Measurements from ENCODE around the gene C10orf143. TPM values are rescaled to one million over a fixed set of nuclear protein-coding genes. Genes with fewer than 3 reads are reported as not detected.

The C10orf143 gene
- total RNA-seq, 2 donors from 2014 or later, result 0.43 to 3.1 TPM

DNA sequence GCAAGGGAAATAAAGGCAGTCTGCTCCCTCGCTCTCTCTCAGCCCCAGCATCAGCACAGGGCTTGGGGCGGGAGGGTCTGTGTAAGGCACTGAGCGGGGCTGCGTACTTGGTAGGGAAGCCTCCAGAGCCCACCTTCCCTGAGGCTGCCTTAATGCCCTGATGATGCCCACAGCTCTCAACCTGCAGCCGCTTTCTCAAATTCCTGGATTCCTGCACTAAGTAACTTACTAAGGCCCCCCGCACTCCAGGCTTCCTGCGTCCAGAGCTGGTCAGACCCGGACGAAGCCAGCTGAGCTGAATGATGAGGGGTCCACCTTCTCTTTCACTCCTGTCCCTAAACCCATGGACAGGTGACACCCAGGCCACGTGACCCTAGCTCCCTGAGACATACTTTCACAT, 63.3 kb downstream of the C10orf143 start:
- Mint-ChIP-seq H3K9me3 (no peaks in the 10 kb centered on the region), H3K27ac (no peak overlapping the region), H3K36me3 (no peaks in the 10 kb centered on the region)
- no peak for DNase-seq (ENCODE audit: low spot score in 2 of 2)
- ATAC-seq, result no peak

DNA sequence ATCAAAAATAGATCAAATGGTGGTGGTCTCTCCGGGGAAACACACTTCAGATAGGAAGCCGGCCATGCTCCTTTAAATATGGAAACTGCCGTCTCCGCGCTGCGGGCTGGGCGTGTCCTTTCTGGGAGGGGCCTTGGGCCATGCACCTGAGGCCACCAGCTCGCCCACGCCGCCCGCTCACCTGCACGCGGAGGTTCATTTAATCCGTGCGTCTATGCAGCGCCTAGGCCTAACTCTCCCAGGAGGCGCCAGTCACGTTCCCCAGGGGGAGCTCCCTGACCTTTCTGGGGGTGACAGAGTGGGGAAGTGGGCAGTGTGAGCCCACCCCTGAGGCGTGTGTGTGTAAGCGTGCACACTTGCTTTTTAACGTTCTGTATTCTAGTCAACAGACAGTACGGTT, 64.0 kb downstream of the C10orf143 start:
- ATAC-seq, result no peak
- no peak for DNase-seq (ENCODE audit: low spot score in 2 of 2)
- Mint-ChIP-seq H3K9me3 (no peaks in the 10 kb centered on the region), H3K27ac (no peak overlapping the region), H3K36me3 (no peaks in the 10 kb centered on the region)

DNA sequence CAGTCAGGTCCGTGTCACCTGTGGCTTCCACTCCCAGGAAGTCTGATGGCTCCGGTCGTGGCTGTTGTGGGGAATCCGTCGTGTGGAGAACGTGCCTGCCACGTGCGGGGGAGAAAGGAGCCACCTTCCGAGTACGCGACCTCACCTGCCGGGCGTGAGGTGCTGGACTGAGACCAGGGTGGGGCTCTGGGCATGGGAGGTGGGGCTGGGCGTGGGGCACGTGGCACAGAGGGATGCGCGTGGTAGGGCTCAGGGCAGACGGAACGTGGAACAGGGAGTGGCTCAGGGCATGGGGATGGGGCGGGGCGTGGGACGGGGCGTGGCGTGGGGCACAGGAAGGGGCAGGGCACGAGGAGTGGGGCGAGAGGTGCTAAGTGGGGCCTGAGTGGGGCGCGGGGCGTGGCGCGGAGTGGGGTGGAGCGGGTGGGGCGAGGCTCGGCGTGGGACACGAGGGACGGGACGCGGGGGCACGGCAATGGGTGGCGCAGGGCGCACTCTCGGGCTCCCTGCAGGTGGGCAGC, 64.8 kb downstream of the C10orf143 start:
- no peaks in the 10 kb centered on the region for H3K36me3 Mint-ChIP-seq
- no peaks in the 10 kb centered on the region for H3K9me3 Mint-ChIP-seq
- ATAC-seq (no peak), DNase-seq (ENCODE audit: low spot score in 2 of 2) (no peak)
- H3K27ac Mint-ChIP-seq, result no peak overlapping the region

DNA sequence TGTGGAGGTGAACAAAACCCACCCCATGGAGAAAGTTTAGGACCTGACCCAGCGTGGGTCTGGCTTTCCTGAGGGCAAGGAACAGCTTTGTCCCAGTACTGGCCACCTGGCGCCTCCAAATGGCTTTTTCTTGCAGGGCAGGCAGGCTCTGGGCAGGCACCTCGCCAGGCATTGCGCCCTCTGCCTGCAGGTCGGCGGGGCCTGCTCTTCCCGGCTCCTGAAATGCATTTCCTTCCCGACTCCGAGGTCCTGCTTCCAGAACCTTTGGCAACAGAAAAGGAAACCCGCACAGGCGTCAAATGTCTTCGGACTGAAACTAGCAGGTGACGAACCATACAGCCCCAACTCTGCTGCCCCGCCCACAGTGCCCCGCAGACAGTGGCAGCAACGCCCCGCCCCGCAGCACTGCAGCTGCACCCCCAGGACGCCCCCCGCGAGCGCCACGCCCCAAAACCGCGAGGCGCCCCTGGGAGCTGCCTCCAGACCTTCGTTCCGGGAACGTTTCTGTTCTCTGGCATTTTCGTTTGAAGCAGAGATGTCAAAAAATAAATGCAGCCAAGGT, 65.5 kb downstream of the C10orf143 start:
- ATAC-seq (no peak), DNase-seq (ENCODE audit: low spot score in 2 of 2) (no peak)
- Mint-ChIP-seq H3K36me3 (no peaks in the 10 kb centered on the region), H3K27ac (no peak overlapping the region), H3K9me3 (no peaks in the 10 kb centered on the region)

DNA sequence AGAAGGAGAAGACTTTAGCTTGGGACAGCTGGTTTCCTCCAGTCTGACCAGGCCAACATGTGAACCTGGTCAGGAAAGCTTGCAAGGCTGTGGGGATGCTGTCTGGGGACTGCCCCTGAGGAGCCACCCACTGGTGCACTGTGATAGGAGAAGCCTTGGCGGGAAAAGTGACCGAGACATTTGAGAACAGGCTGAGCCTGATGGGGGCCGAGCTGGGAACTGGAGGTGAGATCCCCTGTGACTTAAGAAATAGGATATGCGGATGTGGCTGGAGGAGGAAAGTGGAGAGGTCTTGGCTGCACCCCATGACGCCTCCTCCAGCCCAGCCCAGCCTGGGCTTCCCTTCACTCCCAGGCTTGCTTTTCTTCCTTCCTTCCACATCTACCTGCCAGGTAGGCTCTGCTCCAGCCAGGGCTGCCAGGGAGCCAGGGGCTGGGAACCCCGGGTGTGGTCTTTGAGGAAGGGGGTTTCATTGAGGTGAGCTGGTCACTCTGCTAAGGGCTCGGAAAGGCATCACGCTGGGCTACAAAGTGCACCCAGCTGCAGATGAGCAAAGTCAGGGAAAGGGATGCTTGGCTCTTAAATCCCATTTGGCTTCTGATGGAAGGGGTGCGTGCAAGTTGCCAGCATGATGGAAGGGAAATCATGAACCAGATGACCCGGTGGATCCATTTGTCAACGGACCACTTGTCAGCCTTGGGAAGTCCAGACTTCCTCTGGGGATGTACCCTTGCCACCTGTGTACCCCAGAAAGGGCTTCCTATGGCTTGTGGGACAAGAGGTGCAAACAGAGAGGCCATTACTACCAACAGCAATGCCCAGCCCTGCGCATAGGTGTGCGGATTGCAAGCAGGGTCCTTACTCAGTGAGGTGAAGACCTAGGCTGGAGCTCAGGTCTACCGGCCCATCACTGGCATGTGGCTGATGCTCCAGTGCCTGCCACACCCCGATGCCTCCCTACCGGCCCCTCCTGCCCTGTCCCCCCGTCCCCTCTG, 66.3 kb downstream of the C10orf143 start:
- Mint-ChIP-seq H3K27ac (no peak overlapping the region), H3K36me3 (no peaks in the 10 kb centered on the region), H3K9me3 (no peaks in the 10 kb centered on the region)
- no peak for ATAC-seq
- DNase-seq (ENCODE audit: low spot score in 2 of 2), result no peak

DNA sequence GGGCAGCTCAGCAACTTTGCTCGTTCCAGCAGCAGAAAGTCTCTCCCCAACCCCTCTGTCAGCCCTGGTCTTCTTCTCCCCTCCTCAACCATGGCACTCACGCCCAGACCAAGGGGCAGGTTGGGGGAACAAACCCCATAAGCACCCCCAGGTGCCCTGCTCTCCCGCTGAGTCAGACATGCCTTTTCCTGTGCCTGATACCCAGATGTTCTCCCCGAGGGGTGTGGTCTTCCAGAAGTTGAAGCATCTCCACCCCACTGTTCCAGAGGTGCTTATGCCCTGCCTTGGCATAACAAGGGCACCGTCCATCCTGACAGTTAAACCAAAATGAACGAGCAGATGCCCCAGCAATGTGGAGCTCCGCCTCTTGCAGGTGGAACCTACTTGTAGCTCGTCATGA, 67.1 kb downstream of the C10orf143 start:
- Mint-ChIP-seq H3K27ac (no peak overlapping the region), H3K9me3 (no peaks in the 10 kb centered on the region), H3K36me3 (no peaks in the 10 kb centered on the region)
- ATAC-seq, result no peak
- DNase-seq (ENCODE audit: low spot score in 2 of 2), result no peak

- Mint-ChIP-seq H3K36me3 (no peaks in the 10 kb centered on the region), H3K27ac (no peak overlapping the region), H3K9me3 (no peaks in the 10 kb centered on the region)
- ATAC-seq (no peak), DNase-seq (ENCODE audit: low spot score in 2 of 2) (no peak)
Measured at GRCh38 chr10:130042381-130042780, 68.2 kb downstream of the C10orf143 start.

- Mint-ChIP-seq H3K36me3 (no peaks in the 10 kb centered on the region), H3K27ac (no peak overlapping the region), H3K9me3 (no peaks in the 10 kb centered on the region)
- ATAC-seq (no peak), DNase-seq (ENCODE audit: low spot score in 2 of 2) (no peak)
Measured at GRCh38 chr10:130041451-130042371, 68.9 kb downstream of the C10orf143 start.

DNA sequence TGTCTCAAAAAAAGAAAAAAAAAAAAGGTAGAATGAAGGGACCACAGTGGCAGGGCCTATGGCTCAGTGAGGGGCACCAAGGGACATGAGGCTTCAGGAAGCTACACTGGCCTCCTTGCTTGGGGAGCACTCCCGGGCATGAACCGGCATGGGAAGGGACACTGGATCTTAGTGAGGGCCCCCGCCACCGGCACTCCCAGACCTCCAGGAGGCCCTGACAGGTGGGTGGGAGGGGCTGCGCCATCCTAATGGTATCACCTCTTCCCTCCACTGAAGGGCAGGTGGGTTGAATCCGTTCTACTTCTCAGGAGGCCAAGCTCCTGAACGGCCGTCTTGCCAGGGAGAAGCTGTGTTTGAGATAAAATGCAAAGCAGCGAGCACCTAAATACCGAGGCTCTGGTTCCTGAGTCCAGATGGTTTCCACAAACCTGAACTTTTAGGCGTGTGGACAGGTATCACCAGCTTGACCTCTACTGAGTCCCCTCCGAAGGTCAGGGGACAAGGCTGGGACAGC, 69.8 kb downstream of the C10orf143 start:
- DNase-seq (ENCODE audit: low spot score in 2 of 2) (no peak), ATAC-seq (no peak)
- Mint-ChIP-seq H3K9me3 (no peaks in the 10 kb centered on the region), H3K36me3 (no peaks in the 10 kb centered on the region), H3K27ac (no peak overlapping the region)

DNA sequence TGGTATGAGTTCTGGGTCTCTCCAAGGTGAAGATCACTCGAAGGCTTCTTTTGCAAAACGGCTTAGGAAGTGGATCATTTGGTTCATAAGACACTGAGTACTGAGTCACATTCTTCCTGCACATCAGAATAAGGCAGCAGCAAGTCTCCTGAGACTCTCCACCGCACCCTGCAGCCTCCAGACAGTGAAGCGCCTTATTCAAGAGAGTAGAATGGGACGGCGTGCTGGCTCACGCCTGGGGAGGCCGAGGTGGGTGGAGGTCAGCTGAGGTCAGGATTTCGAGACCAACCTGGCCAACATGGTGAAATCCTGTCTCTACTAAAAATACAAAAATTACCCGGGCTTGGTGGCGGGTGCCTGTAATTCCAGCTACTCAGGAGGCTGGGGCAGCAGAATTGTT, 70.3 kb downstream of the C10orf143 start:
- no peak overlapping the region for H3K27ac Mint-ChIP-seq
- ATAC-seq (no peak), DNase-seq (ENCODE audit: low spot score in 2 of 2) (no peak)
- no peaks in the 10 kb centered on the region for H3K36me3 Mint-ChIP-seq
- no peaks in the 10 kb centered on the region for H3K9me3 Mint-ChIP-seq

DNA sequence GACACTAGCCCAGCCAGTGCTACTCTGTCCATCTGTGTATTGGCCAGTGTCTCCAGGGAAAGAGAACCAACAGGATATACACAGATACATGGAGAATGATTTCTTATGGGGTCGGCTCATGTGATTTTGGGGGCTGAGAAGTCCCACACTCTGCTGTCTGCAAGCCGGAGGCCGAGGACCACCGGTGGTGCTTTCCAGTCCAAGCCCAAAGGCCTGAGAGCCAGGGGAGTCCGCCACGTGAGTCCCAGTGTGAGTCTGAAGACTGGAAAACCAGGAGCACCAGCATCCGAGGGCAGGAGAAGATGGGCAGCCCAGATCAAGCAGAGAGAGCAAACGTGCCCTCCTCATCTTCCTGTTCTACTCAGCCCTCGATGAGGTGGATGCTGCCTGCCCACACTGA, 71.5 kb downstream of the C10orf143 start:
- Mint-ChIP-seq H3K36me3 (no peaks in the 10 kb centered on the region), H3K9me3 (no peaks in the 10 kb centered on the region), H3K27ac (no peak overlapping the region)
- DNase-seq (ENCODE audit: low spot score in 2 of 2) (no peak), ATAC-seq (no peak)

DNA sequence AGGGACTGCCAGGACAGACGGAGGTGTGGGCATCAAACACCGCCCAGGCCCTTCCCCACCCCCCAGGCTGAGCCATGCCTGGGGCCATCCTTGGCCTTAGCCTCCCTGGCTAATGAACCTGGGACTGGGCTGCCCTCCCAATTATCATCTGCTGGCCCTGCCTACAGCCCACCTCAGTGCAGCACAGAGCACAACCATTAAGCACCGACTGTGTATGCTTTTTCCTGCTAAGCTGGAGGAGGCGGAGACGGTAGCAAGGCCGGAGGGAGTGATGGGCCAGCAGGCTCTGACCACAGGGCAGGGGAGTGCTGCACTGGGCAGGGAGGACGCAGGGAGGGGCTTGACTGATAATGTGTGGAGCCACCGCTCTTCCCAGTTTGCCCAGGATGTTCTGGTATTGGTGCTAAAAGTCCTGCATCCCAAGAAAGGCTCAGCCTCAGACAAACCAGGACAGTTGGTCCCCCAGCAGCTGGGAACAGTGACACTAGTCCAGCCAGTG, 72.0 kb downstream of the C10orf143 start:
- ATAC-seq (no peak), DNase-seq (ENCODE audit: low spot score in 2 of 2) (no peak)
- Mint-ChIP-seq H3K36me3 (no peaks in the 10 kb centered on the region), H3K9me3 (no peaks in the 10 kb centered on the region), H3K27ac (no peak overlapping the region)

DNA sequence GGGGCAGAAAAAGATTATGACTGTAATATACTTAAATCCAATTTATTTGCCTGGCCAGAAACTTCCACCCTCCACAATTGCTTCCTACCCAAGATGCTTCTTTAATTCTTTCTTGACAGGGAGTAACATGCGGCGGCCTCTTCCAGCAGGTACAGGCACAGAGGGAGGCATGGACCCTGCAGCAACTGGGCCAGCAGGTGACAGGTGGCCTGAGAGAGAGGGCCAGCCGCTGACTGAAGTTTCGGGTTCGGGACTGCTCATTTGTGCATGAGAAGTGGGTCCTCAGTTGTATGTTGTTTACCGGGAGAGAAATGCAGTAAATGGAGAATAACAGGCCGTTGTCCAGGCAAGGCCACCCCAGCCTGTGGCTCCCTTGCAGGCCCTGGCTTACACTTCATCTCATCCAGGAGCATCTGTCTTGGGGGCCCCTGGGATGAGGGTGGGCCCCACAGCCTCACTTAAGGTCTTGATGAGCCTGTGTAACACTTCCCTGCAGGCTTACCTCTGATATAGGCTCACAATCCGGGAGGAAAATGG, 72.5 kb downstream of the C10orf143 start:
- no peak overlapping the region for H3K27ac Mint-ChIP-seq
- no peaks in the 10 kb centered on the region for H3K36me3 Mint-ChIP-seq
- no peak for DNase-seq (ENCODE audit: low spot score in 2 of 2)
- no peak for ATAC-seq
- H3K9me3 Mint-ChIP-seq, result no peaks in the 10 kb centered on the region

DNA sequence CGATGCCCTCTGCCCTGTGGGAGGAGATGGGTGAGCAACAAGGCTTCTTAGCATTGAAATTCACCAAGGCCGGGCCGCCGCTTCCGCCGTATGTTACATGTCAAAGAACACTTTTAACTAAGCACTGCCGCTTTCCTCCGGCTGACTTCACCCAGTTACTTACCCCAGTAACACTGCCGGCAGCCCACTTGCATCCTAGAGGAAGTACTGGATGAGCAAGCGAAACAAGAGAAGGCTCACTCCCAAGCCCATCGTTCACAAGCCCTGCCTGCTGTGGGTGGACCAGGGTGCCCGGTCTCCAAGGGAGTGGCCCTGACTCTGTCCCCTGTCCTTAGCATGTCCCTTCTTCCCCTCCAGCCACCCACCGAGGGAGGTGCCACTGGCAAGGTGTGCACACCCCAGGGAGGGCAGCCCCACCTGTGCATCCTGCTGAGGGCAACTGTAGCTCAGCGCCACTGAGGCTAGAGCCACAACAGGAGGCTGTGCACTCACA, 73.4 kb downstream of the C10orf143 start:
- ATAC-seq (no peak), DNase-seq (ENCODE audit: low spot score in 2 of 2) (no peak)
- no peaks in the 10 kb centered on the region for H3K9me3 Mint-ChIP-seq
- H3K36me3 Mint-ChIP-seq, result no peaks in the 10 kb centered on the region
- peak overlapping the region in 1 of 2 donors; percentile 68 for H3K27ac Mint-ChIP-seq

DNA sequence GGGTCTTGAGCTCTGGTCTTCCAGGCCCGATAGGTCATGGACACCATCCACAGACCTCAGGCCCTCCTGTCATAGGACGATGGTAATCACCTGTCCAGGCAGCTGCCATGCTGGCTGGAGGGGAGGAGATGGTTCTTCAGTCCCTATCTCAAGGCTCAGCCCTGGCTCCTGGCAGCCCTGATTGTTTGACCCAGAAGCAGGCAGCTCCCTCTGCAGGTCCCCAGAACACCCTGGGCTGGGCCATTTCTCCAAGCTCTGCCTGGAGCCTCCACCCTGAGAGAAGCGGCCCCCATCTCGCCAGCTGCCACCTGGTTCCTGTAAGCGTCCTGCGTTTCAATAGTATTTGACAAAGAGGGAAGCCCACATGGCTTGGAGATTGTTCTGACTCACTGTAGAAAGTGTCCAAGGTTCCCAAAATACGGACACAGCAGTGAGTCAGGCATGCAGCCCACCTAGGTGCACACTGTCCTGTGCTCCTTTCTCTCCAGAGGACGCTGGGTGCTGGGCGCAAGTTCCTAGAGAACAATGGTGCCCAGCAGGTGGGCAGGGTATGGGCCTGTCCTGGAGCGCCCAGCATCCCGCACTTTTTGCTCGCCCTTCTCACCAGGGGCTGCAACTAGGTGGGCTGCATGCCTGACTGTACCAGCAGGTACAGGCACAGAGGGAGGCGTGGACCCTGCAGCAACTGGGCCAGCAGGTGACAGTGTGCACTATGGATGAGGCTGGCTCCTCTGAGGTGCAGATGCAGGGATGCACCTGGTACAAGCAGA, 74.1 kb downstream of the C10orf143 start:
- Mint-ChIP-seq H3K9me3 (no peaks in the 10 kb centered on the region), H3K36me3 (no peaks in the 10 kb centered on the region), H3K27ac (peak overlapping the region in 1 of 2 donors; percentile 44)
- no peak for ATAC-seq
- no peak for DNase-seq (ENCODE audit: low spot score in 2 of 2)

Measured in activated naive CD4-positive, alpha-beta T cell treated with anti-CD3 and anti-CD28 coated beads, Interleukin-2, amount 50 U/mL, for 72 hours (primary cell).